NCI-H2227 treated with DMSO at 0.1 percent for 48 hours (cell line): ENCODE measurements around the gene AATK.
A peak's percentile ranks its signal among the peaks of the same experiment; 100 is the strongest.

Experiments used
- DNase-seq: peaks from one replicate; lab custom pipeline; 2025; lab: John Stamatoyannopoulos, UW

AATK gene

GRCh38 chr17:81127526-81128177 is 38.4 kb downstream of the AATK start:
- DNase-seq: no peak

- no peak for DNase-seq
Observed at GRCh38 chr17:81127133-81127455, 38.9 kb downstream of the AATK start.

GRCh38 chr17:81126281-81127132 is 39.5 kb downstream of the AATK start:
- no peak for DNase-seq

GRCh38 chr17:81125573-81126081 is 40.4 kb downstream of the AATK start:
- DNase-seq: no peak

GRCh38 chr17:81124377-81124776 is 41.6 kb downstream of the AATK start:
- no peak for DNase-seq

GRCh38 chr17:81123052-81124048 is 42.7 kb downstream of the AATK start:
- no peak for DNase-seq

GRCh38 chr17:81121841-81122733 is 43.9 kb downstream of the AATK start:
- DNase-seq: no peak

GRCh38 chr17:81120695-81121621 is 45.1 kb downstream of the AATK start:
- no peak for DNase-seq

- DNase-seq: no peak
Observed at GRCh38 chr17:81120149-81120484, 45.9 kb downstream of the AATK start.

GRCh38 chr17:81119223-81120148 is 46.5 kb downstream of the AATK start:
- DNase-seq: peak; percentile 97

- no peak for DNase-seq
Observed at GRCh38 chr17:81118308-81119221, 47.5 kb downstream of the AATK start.

GRCh38 chr17:81117672-81118198 is 48.3 kb downstream of the AATK start:
- DNase-seq: no peak

- DNase-seq: no peak
Observed at GRCh38 chr17:81116704-81117103, 49.3 kb downstream of the AATK start.

- no peak for DNase-seq
Observed at GRCh38 chr17:81115749-81116464, 50.1 kb downstream of the AATK start.

GRCh38 chr17:81115219-81115618 is 50.8 kb downstream of the AATK start:
- no peak for DNase-seq

GRCh38 chr17:81114351-81115093 is 51.5 kb downstream of the AATK start:
- DNase-seq: no peak
